GM12878 (cell line): Measurements from ENCODE around the gene TNFRSF14. TPM values are rescaled to one million over a fixed set of nuclear protein-coding genes. Genes with fewer than 3 reads are reported as not detected.
"Not testable (repeated sequence)": the region's sequence is repeated elsewhere in the genome, so short reads cannot be mapped to it uniquely, and the experiment has no call there.

ENCODE experiments used
- ATAC-seq: fragments of 200-7000 bp; cut with Tn5 transposase; 3 replicates; pipeline ENCODE4 v1.9.1; 2020; ENCODE audit warnings: mild to moderate bottlenecking, moderate library complexity
- BruUV-seq: library from RNA; stranded (reverse); fragments of 400-500 nt; replicated peaks from 2 replicates; lab custom pipeline; 2021; lab: Mats Ljungman, UMichigan
- CTCF ChIA-PET: fragments of 300-600 bp; sonication (Branson Sonifier 250); formaldehyde crosslinking; extraction: SDS; loops from one replicate; lab custom pipeline; 2021; ENCODE audit warnings: inconsistent platforms; lab: Yijun Ruan, JAX
- POLR2A ChIA-PET: fragments of 350-600 bp; formaldehyde crosslinking; extraction: SDS; loops from one replicate; lab custom pipeline; 2021; ENCODE audit warnings: inconsistent platforms; lab: Charles Lee
- RAD21 ChIA-PET: fragments of 300-600 bp; sonication (Branson Sonifier 250); formaldehyde crosslinking; loops from one replicate; lab custom pipeline; 2023; ENCODE audit warnings: antibody characterized with exemption; ENCODE audit not compliant: unreplicated experiment; lab: Charles Lee
- SMC1A ChIA-PET: fragments of 300-600 bp; sonication (Branson Sonifier 250); formaldehyde crosslinking; loops from one replicate; lab custom pipeline; 2023; ENCODE audit not compliant: unreplicated experiment, uncharacterized antibody; lab: Charles Lee
- DNase-seq: peaks from one replicate; pipeline ENCODE4 v3.0.0-alpha.2; 2011; ENCODE audit warnings: low read depth, low spot score
- FAIRE-seq: peaks from 3 replicates; lab custom pipeline; 2011; peaks lifted over from hg19 to GRCh38; lab: Jason Lieb, UNC
- H2AFZ ChIP-seq: 2 replicates; pipeline ENCODE4 v1.6.0; 2011; ENCODE audit warnings: low read depth, low read length, control low read depth; ENCODE audit not compliant: control insufficient read depth
- H3K27ac ChIP-seq: 2 replicates; pipeline ENCODE4 v1.5.1; 2011; ENCODE audit warnings: control low read depth; ENCODE audit not compliant: control insufficient read depth, insufficient read depth
- H3K27me3 ChIP-seq, 2 experiments: replicated peaks in 1 of 2; 2 replicates each; pipeline versions ENCODE4 v1.6.0 to v1.6.1; 2011; ENCODE audit warnings: low read length in 1 of 2; ENCODE audit not compliant: control insufficient read depth in 2 of 2, insufficient read depth in 2 of 2
- H3K36me3 ChIP-seq, 2 experiments: 2 replicates each; pipeline ENCODE4 v1.5.1; 2011; ENCODE audit warnings: low read length in 1 of 2; ENCODE audit not compliant: control insufficient read depth in 2 of 2, insufficient read depth in 2 of 2
- H3K4me1 ChIP-seq: 2 replicates; pipeline ENCODE4 v1.6.1; 2011; ENCODE audit warnings: mild to moderate bottlenecking, low read length, moderate library complexity, mixed read lengths; ENCODE audit not compliant: control insufficient read depth, insufficient read depth
- H3K4me2 ChIP-seq: 2 replicates; pipeline ENCODE4 v1.6.0; 2011; ENCODE audit warnings: control low read depth; ENCODE audit not compliant: control insufficient read depth, insufficient read depth
- H3K4me3 ChIP-seq: fragments of 200-600 bp; sonication (generic); 2 replicates; pipeline ENCODE4 v1.5.1; 2016
- H3K79me2 ChIP-seq: 2 replicates; pipeline ENCODE4 v1.6.0; 2011; ENCODE audit warnings: low read length; ENCODE audit not compliant: control insufficient read depth, insufficient read depth
- H3K9ac ChIP-seq: 2 replicates; pipeline ENCODE4 v1.8.0; 2011; ENCODE audit warnings: low read length, control low read depth, mixed read lengths; ENCODE audit not compliant: control insufficient read depth, insufficient read depth
- H3K9me3 ChIP-seq: replicated peaks from 3 replicates; pipeline ENCODE4 v1.5.1; 2011; ENCODE audit warnings: mild to moderate bottlenecking, low read length; ENCODE audit not compliant: control insufficient read depth, insufficient read depth
- H4K20me1 ChIP-seq: 2 replicates; pipeline ENCODE4 v1.6.0; 2011; ENCODE audit not compliant: control insufficient read depth, insufficient read depth
- MTA3 ChIP-seq: IDR thresholded peaks from 2 replicates; pipeline ENCODE4 v1.6.1; 2012; ENCODE audit warnings: low read length, inconsistent platforms, borderline replicate concordance
- NRF1 ChIP-seq: conservative IDR thresholded peaks from 2 replicates; pipeline ENCODE4 v1.6.1; 2011; ENCODE audit warnings: mild to moderate bottlenecking, low read depth, low read length, improper control_type of control experiment
- SMAD5 ChIP-seq: IDR thresholded peaks from 2 replicates; pipeline ENCODE4 v1.6.1; 2016; ENCODE audit warnings: antibody characterized with exemption, low read depth
- WGBS: methylation state at CpG from one replicate; pipeline ENCODE4 v1.1.6; 2016; ENCODE audit warnings: low lambda C conversion rate; ENCODE audit not compliant: insufficient replicate concordance, insufficient coverage; ENCODE audit errors: missing lambda C conversion rate; 5-methylcytosine and 5-hydroxymethylcytosine counted together
- in situ Hi-C: fragments of 300-500 bp; cut with MboI; formaldehyde crosslinking; loops from 9 replicates; pipeline ENCODE4 v1.14.3; 2018; ENCODE audit warnings: mixed read lengths
- intact Hi-C: fragments of 100-400 bp; cut with micrococcal nuclease; formaldehyde crosslinking; loops from one replicate; pipeline ENCODE4 v1.14.2; 2022; ENCODE audit not compliant: unreplicated experiment
- polyA plus RNA-seq, 11 experiments: library from polyadenylated mRNA; depleted of rRNA in 4 of 11; unstranded in 6 of 11; stranded (reverse) in 5 of 11; fragments of >200 nt; fragmentation: Nextera tagmentation in 4 of 11; fragmentation: Illumina TruSeq in 1 of 11; extraction: Ambion mirVana in 4 of 11; extraction: Trizol in 1 of 11; gene quantifications; 1 replicate in 1 of 11; 2 replicates in 10 of 11; pipeline versions ENCODE4 v1.2.1 to v1.2.3, GENCODE V29; 2011 to 2016; ENCODE audit warnings: inconsistent platforms in 2 of 11, missing spikeins in 2 of 11, low read depth in 1 of 11
- total RNA-seq, 4 experiments: library from RNA; depleted of rRNA in 3 of 4; stranded (reverse); fragments of >200 nt in 3 of 4; fragmentation: Illumina TruSeq in 1 of 4; extraction: Trizol in 1 of 4; gene quantifications; 2 replicates each; pipeline versions ENCODE4 v1.2.1 to v1.2.3, GENCODE V29; 2013 to 2021

Gene TNFRSF14
- total and polyA plus RNA-seq, 10 of the 15 experiments (the other 5 are each of a cell fraction or from before 2014, with no cell fraction given), result 0.43 to 114 (median 41.5) TPM

DNA sequence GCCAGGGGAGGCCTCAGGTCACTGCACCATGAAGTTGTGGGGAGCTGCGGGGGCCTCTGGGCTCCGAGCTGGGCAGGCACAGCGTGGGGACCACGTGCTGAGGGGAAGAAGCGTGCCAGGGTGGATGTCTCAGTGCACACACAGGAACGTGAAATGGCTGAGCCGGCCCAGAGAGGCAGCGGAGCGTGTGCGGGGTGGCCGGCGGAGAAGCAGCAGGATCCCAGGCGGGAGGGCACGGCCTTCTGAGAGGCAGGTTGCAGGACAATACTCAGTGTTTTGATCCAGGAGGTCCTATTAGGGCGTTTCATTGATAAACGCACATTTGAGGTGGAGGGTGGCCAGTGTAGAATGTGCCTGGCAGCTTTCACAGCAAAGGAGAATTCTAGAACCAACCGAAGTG lies 12.9 kb downstream of the TNFRSF14 start:
- POLR2A ChIA-PET, result no interaction called here
- H3K27me3 ChIP-seq, result no peaks in the 10 kb centered on the region

DNA sequence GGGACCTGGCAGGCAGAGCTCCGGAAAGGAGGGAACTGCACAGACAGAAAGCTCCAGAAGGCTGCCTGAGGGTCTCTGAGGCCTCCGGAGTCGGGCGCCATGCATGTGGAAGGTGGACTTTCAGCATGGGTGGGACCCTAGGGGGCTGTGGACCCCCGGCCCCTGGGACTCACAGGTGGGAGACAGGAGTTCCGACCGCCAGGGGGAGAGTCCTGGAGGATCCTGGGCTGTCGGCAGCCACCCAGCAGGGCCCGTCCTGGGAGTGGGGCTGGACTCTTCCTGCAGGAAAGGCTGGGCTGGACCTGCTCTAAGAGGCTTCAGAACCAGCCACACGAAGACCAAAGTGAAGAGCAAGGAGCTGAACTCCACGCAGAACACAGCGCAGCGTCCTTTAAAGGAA lies 13.5 kb downstream of the TNFRSF14 start:
- H3K4me1 ChIP-seq, SMC1A ChIA-PET, H3K79me2 ChIP-seq, H3K4me2 ChIP-seq, DNase-seq, in situ Hi-C loops, H3K27me3 ChIP-seq, H3K9me3 ChIP-seq, H3K36me3 ChIP-seq, ATAC-seq, intact Hi-C loops, FAIRE-seq, CTCF ChIA-PET, POLR2A ChIA-PET, H3K9ac ChIP-seq, BruUV-seq, RAD21 ChIA-PET, H2AFZ ChIP-seq, H3K27ac ChIP-seq, H4K20me1 ChIP-seq, H3K4me3 ChIP-seq: not testable (repeated sequence)
- WGBS, result 75% methylated on average over 13 of the region's 13 CpGs

More for the DNA sequence above, 12.9 kb downstream of the TNFRSF14 start:
- no peak overlapping the region for H3K4me2 ChIP-seq
- no peak overlapping the region for H3K9ac ChIP-seq
- no peak overlapping the region for H2AFZ ChIP-seq
- ChIA-PET CTCF (no interaction called here), RAD21 (no interaction called here), SMC1A (no interaction called here)
- H3K9me3 ChIP-seq, result peaks cover 2% of the 10 kb centered on the region; the same call in 1 of the 3 replicates
- H3K79me2 ChIP-seq, result no peaks in the 10 kb centered on the region
- ATAC-seq (no peak), FAIRE-seq (no peak), DNase-seq (no peak)
- H3K36me3 ChIP-seq, result no peaks in the 10 kb centered on the region
- in situ Hi-C loops, result no loop called here
- H3K27ac ChIP-seq, result no peak overlapping the region
- no TSS peak for BruUV-seq
- no peak for TF ChIP-seq NRF1
- TF ChIP-seq MTA3, result no peak
- TF ChIP-seq SMAD5, result no peak
- H3K4me1 ChIP-seq, result no peaks in the 10 kb centered on the region
- 86% methylated on average over 15 of the region's 17 CpGs for WGBS
- H4K20me1 ChIP-seq, result no peaks in the 10 kb centered on the region
- intact Hi-C loops, result no loop called here
- H3K4me3 ChIP-seq, result no peak overlapping the region
